Neutrophil (primary cell): ENCODE measurements around the gene IP6K3.

Source experiments
- H3K27ac ChIP-seq: fragments of 200-600 bp; sonication (generic); 2 replicates; pipeline ENCODE4 v1.5.1; 2016; ENCODE audit warnings: mild to moderate bottlenecking, moderate library complexity
- H3K27me3 ChIP-seq: fragments of 200-600 bp; sonication (generic); 2 replicates; pipeline ENCODE4 v1.6.0; 2016; ENCODE audit warnings: mild to moderate bottlenecking
- H3K36me3 ChIP-seq: fragments of 200-600 bp; sonication (generic); 2 replicates; pipeline ENCODE4 v1.5.1; 2017
- H3K4me1 ChIP-seq, 2 experiments: fragments of 200-600 bp in 1 of 2; sonication (generic) in 1 of 2; 1 replicate in 1 of 2; 2 replicates in 1 of 2; pipeline versions ENCODE4 v1.5.1 to v1.6.1; 2013 to 2016; ENCODE audit warnings: low read depth in 1 of 2, low read length in 1 of 2, mild to moderate bottlenecking in 1 of 2, moderate library complexity in 1 of 2; ENCODE audit not compliant: control insufficient read depth in 1 of 2, insufficient read depth in 1 of 2
- H3K4me3 ChIP-seq, 2 experiments: fragments of 200-600 bp in 1 of 2; sonication (generic) in 1 of 2; 1 replicate in 1 of 2; 2 replicates in 1 of 2; pipeline ENCODE4 v1.5.1; 2013 to 2016; ENCODE audit warnings: low read depth in 1 of 2, low read length in 1 of 2, mild to moderate bottlenecking in 1 of 2, moderate library complexity in 1 of 2
- H3K9me3 ChIP-seq: fragments of 200-600 bp; sonication (generic); 2 replicates; pipeline ENCODE4 v1.5.1; 2016
- CTCF ChIP-seq: fragments of 200-600 bp; sonication (generic); IDR thresholded peaks from 2 replicates; pipeline ENCODE4 v1.5.1; 2016; ENCODE audit warnings: antibody characterized with exemption

Gene IP6K3

GRCh38 chr6:33786736-33787135 is 40.0 kb upstream of the IP6K3 start:
- Histone ChIP-seq H3K36me3 (peaks cover 35% of the 10 kb centered on the region), H3K4me1 (peaks cover 21 to 22% of the 10 kb centered on the region in 2 experiments), H3K9me3 (no peaks in the 10 kb centered on the region), H3K27me3 (no peaks in the 10 kb centered on the region), H3K4me3 (no peak overlapping the region), H3K27ac (peak overlapping the region; percentile 95)
- TF ChIP-seq CTCF = no peak

- H3K27me3 ChIP-seq = no peaks in the 10 kb centered on the region
- H3K27ac ChIP-seq = no peak overlapping the region
- peaks cover 21 to 22% of the 10 kb centered on the region in 2 experiments for H3K4me1 ChIP-seq
- no peak for TF ChIP-seq CTCF
- no peak overlapping the region for H3K4me3 ChIP-seq
- peaks cover 45% of the 10 kb centered on the region for H3K36me3 ChIP-seq
- H3K9me3 ChIP-seq = no peaks in the 10 kb centered on the region
Measured at GRCh38 chr6:33785778-33786177, 39.1 kb upstream of the IP6K3 start.

GRCh38 chr6:33784787-33785186 is 38.1 kb upstream of the IP6K3 start:
- Histone ChIP-seq H3K27me3 (no peaks in the 10 kb centered on the region), H3K9me3 (no peaks in the 10 kb centered on the region), H3K36me3 (peaks cover 55% of the 10 kb centered on the region), H3K4me1 (peaks cover 21 to 22% of the 10 kb centered on the region in 2 experiments), H3K27ac (no peak overlapping the region), H3K4me3 (no peak overlapping the region)
- no peak for TF ChIP-seq CTCF

- H3K9me3 ChIP-seq = no peaks in the 10 kb centered on the region
- peaks cover 63% of the 10 kb centered on the region for H3K36me3 ChIP-seq
- TF ChIP-seq CTCF = no peak
Measured at GRCh38 chr6:33783781-33784520, 37.2 kb upstream of the IP6K3 start.

GRCh38 chr6:33782561-33782960 is 35.9 kb upstream of the IP6K3 start:
- Histone ChIP-seq H3K4me3 (no peak overlapping the region), H3K36me3 (peaks cover 77% of the 10 kb centered on the region), H3K4me1 (peaks cover 10 to 14% of the 10 kb centered on the region in 2 experiments), H3K9me3 (no peaks in the 10 kb centered on the region), H3K27me3 (no peaks in the 10 kb centered on the region), H3K27ac (no peak overlapping the region)
- TF ChIP-seq CTCF = no peak

More at GRCh38 chr6:33783781-33784520, 37.2 kb upstream of the IP6K3 start:
- H3K4me3 ChIP-seq = no peak overlapping the region
- H3K27me3 ChIP-seq = no peaks in the 10 kb centered on the region
- H3K27ac ChIP-seq = no peak overlapping the region
- peaks cover 18 to 21% of the 10 kb centered on the region in 2 experiments for H3K4me1 ChIP-seq
